Karpas-422 (cell line): ENCODE measurements around the gene ICAM5. TPM values are rescaled to one million over a fixed set of nuclear protein-coding genes. Genes with fewer than 3 reads are reported as not detected.
A peak's percentile ranks its signal among the peaks of the same experiment; 100 is the strongest.

Experiments
- DNase-seq: peaks from one replicate; pipeline ENCODE4 v3.0.0-alpha.2; 2015
- H2AFZ ChIP-seq: fragments of 200-600 bp; sonication (generic); 2 replicates; pipeline ENCODE4 v1.6.1; 2014; ENCODE audit warnings: antibody characterized with exemption, low read length, mixed read lengths
- H3K27ac ChIP-seq: fragments of 200-600 bp; sonication (generic); 2 replicates; pipeline ENCODE4 v1.5.1; 2014; ENCODE audit warnings: mild to moderate bottlenecking, low read length, moderate library complexity
- H3K27me3 ChIP-seq: fragments of 200-600 bp; sonication (generic); 2 replicates; pipeline ENCODE4 v1.6.1; 2014; ENCODE audit warnings: low read length, mixed read lengths
- H3K36me3 ChIP-seq: fragments of 200-600 bp; sonication (generic); 2 replicates; pipeline ENCODE4 v1.6.1; 2014; ENCODE audit warnings: low read length, mixed read lengths; ENCODE audit not compliant: insufficient read depth
- H3K4me1 ChIP-seq: fragments of 200-600 bp; sonication (generic); 2 replicates; pipeline ENCODE4 v1.6.1; 2014; ENCODE audit warnings: mild to moderate bottlenecking, low read length, mixed read lengths
- H3K4me2 ChIP-seq: fragments of 200-600 bp; sonication (generic); 2 replicates; pipeline ENCODE4 v1.6.1; 2014; ENCODE audit warnings: low read length, low read depth, mild to moderate bottlenecking; ENCODE audit not compliant: poor library complexity, severe bottlenecking
- H3K4me3 ChIP-seq: fragments of 200-600 bp; sonication (generic); 2 replicates; pipeline ENCODE4 v1.5.1; 2014; ENCODE audit warnings: mild to moderate bottlenecking, antibody characterized with exemption, low read length, mixed read lengths
- H3K79me2 ChIP-seq: fragments of 200-600 bp; sonication (generic); 2 replicates; pipeline ENCODE4 v1.6.1; 2014; ENCODE audit warnings: mild to moderate bottlenecking, low read length, mixed read lengths
- H3K9ac ChIP-seq: fragments of 200-600 bp; sonication (generic); 2 replicates; pipeline ENCODE4 v1.6.0; 2014; ENCODE audit warnings: low read length
- H3K9me2 ChIP-seq: fragments of 200-600 bp; sonication (generic), shearing (Covaris generic); replicated peaks from 2 replicates; pipeline ENCODE4 v1.6.0; 2014; ENCODE audit warnings: mild to moderate bottlenecking, low read length, moderate library complexity; ENCODE audit not compliant: insufficient read depth
- H3K9me3 ChIP-seq: fragments of 300-700, 200-600 bp; sonication (generic); 2 replicates; pipeline ENCODE4 v1.6.1; 2014; ENCODE audit warnings: low read length, mixed read lengths
- H4K20me1 ChIP-seq: fragments of 200-600 bp; sonication (generic); 2 replicates; pipeline ENCODE4 v1.6.1; 2014; ENCODE audit warnings: mild to moderate bottlenecking, antibody characterized with exemption, low read length, low read depth; ENCODE audit not compliant: insufficient read depth
- small RNA-seq: library from RNA; depleted of rRNA; stranded (forward); fragments of <200 nt; gene quantifications from one replicate; pipeline ENCODE3, GENCODE V24; 2014
- total RNA-seq: library from RNA; depleted of rRNA; stranded (reverse); fragments of >200 nt; shearing (Covaris generic); gene quantifications from 2 replicates; pipeline ENCODE4 v1.2.3, GENCODE V29; 2014; ENCODE audit warnings: low replicate concordance; rRNA removed

Gene ICAM5
- total RNA-seq, 1 experiment from 2014 or later: 4.5 TPM

DNA sequence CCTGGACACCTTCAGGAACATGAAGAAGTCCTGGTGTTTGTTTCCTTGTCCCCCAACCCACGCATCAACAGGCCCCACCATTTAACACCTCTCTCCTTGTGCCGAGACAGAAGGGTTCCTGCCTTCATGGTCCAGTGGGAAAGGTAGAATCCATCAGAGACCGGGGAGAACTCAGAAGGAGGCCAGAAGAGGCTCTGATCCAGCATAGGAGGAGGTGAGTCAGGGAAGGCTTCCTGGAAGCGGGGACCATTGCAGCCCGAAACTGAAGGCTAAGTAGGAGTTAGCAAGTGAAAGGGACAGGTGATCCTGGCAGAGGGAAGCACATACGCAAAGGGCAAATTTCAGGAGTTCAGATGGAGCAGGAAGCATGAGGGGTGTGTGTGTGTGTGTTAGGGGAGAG is 49.2 kb downstream of the ICAM5 start:
- Histone ChIP-seq H3K27ac (peak overlapping the region; percentile 57; the same call in 1 of the 2 replicates), H3K4me3 (peak overlapping the region; percentile 89), H3K4me1 (peaks cover 38% of the 10 kb centered on the region), H3K9ac (peak overlapping the region; percentile 86), H3K36me3 (no peaks in the 10 kb centered on the region), H4K20me1 (no peaks in the 10 kb centered on the region), H3K79me2 (peaks cover 19% of the 10 kb centered on the region), H2AFZ (peak overlapping the region; percentile 95), H3K4me2 (peak overlapping the region; percentile 91), H3K27me3 (no peaks in the 10 kb centered on the region), H3K9me2 (no peaks in the 10 kb centered on the region), H3K9me3 (no peaks in the 10 kb centered on the region)
- DNase-seq: no peak

DNA sequence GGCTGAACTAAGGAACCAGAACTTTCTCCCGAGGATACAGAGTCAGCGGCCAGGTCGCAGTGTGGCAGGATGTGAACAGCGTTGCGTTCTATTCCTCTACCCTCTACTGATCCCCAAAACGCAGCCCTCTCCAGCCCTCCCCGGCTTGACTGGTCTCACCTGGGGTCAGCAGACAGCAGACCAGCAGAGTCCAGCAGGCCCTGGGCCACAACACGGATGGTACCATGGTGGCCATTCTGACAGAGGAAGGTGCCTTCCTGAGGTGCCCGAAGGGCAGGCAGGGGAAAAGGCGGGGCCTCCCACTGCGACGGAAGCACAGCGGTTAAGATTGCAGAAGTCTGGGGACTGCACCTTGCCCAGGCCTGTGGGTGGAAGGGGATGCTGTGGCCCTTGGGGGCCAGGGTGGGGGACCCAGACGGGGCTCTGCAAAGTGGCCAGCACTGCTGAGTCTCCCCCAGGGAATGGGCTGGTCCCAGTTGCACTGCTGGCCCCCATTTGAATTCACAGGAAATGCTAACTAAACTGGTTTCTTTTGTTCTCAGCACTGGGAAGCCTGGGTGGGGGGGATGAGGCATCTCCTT is 49.7 kb downstream of the ICAM5 start, which contains the start of gene ICAM3:
TSS of gene ICAM3 (minus strand) at position 245 of the 581 bp plus-strand sequence. CDS start at position 235, 10 bp downstream.
- Histone ChIP-seq H3K4me2 (peak within 1 kb of the TSS; percentile 91), H3K9me3 (no peaks in the 10 kb centered on the region), H3K9me2 (no peaks in the 10 kb centered on the region), H3K27ac (peak within 1 kb of the TSS; percentile 57), H4K20me1 (no peaks in the 10 kb centered on the region), H3K9ac (peak within 1 kb of the TSS; percentile 86), H3K4me3 (peak within 1 kb of the TSS; percentile 89), H3K36me3 (no peaks in the 10 kb centered on the region), H3K27me3 (no peaks in the 10 kb centered on the region), H3K4me1 (peaks cover 33% of the 10 kb centered on the region), H3K79me2 (peaks cover 13% of the 10 kb centered on the region), H2AFZ (peak within 1 kb of the TSS; percentile 95)
- DNase-seq: peak; percentile 87

DNA sequence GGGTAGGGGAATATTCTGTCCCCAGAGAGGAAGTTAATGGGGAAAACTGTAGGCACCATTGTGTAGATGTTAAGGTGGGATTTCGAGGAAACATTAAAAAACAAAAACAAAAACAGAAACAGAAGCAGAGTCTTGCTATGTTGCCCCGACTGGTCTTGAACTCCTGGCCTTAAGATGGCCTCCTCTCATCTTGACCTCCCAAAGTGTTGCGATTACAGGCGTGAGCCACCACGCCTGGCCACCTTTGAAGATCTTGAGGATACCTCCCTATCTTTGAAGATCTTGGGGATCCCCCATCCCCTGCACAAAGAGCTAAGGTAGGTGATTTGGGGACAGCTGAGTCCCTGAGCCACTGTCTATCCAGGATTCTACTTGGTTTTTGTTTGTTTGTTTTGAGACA is 50.2 kb downstream of the ICAM5 start:
- no peaks in the 10 kb centered on the region for H3K27me3 ChIP-seq
- H3K36me3 ChIP-seq: no peaks in the 10 kb centered on the region
- H3K9me3 ChIP-seq: no peaks in the 10 kb centered on the region
- H3K4me1 ChIP-seq: peaks cover 28% of the 10 kb centered on the region
- H3K9ac ChIP-seq: peak overlapping the region; percentile 86
- H3K4me3 ChIP-seq: peak overlapping the region; percentile 89
- peaks cover 11% of the 10 kb centered on the region for H3K79me2 ChIP-seq
- no peaks in the 10 kb centered on the region for H3K9me2 ChIP-seq
- no peaks in the 10 kb centered on the region for H4K20me1 ChIP-seq
- peak overlapping the region; percentile 95 for H2AFZ ChIP-seq
- H3K4me2 ChIP-seq: peak overlapping the region; percentile 91
- peak overlapping the region; percentile 57 for H3K27ac ChIP-seq
- no peak for DNase-seq

DNA sequence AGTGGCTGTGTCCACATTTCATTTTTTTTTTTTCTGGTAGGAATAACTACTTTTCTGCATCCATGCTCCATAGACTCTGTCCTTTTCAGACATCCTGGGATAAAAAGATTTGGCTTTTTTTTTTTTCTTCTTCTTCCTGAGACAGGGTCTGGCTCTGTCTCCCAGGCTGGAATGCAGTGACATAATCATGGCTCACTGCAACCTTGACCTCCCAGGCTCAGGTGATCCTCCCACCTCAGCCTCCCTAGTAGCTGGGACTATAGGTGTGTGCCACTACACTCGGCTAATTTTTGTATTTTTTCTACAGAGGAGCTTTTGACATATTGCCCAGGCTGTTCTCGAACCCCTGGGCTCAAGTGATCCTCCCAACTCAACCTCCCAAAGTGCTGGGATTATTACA is 53.7 kb downstream of the ICAM5 start:
- Histone ChIP-seq H3K9me2 (no peaks in the 10 kb centered on the region), H3K79me2 (peaks cover 8% of the 10 kb centered on the region), H3K27me3 (no peaks in the 10 kb centered on the region), H3K9me3 (no peaks in the 10 kb centered on the region), H3K4me2 (no peak overlapping the region), H3K4me3 (no peak overlapping the region), H4K20me1 (no peaks in the 10 kb centered on the region), H2AFZ (no peak overlapping the region), H3K36me3 (no peaks in the 10 kb centered on the region), H3K27ac (no peak overlapping the region), H3K9ac (no peak overlapping the region), H3K4me1 (peaks cover 14% of the 10 kb centered on the region)
- DNase-seq: no peak

DNA sequence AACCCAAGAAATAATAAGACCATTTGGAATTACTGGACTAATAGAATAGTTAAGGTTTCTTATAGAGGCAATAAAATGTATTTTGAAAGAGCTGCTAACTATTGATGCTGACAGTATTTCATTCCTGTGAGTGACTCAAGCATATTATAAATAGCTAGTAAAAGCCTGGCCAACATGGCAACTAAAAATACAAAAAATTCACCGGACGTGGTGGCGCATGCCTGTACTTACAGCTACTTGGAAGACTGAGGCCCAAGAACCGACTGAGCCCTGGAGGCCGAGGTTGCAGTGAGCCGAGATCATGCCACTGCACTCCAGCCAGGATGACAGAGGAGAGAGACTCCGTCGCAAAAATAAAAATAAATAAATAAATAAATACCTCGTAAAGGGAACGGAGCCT is 55.0 kb downstream of the ICAM5 start:
- no peak overlapping the region for H3K9ac ChIP-seq
- H3K4me3 ChIP-seq: no peak overlapping the region
- H3K9me2 ChIP-seq: no peaks in the 10 kb centered on the region
- H2AFZ ChIP-seq: no peak overlapping the region
- H3K79me2 ChIP-seq: no peaks in the 10 kb centered on the region
- H3K27ac ChIP-seq: no peak overlapping the region
- no peak for DNase-seq
- no peak overlapping the region for H3K4me2 ChIP-seq
- no peaks in the 10 kb centered on the region for H3K36me3 ChIP-seq
- H3K27me3 ChIP-seq: no peaks in the 10 kb centered on the region
- no peaks in the 10 kb centered on the region for H4K20me1 ChIP-seq
- H3K4me1 ChIP-seq: peaks cover 3% of the 10 kb centered on the region
- H3K9me3 ChIP-seq: no peaks in the 10 kb centered on the region

Small RNAs within 50 kb of the gene (small RNA-seq; reads per million reads assigned to genes)
- gene AC011511.1 (not detected), gene AC011511.4 (not detected)

Other genes starting within 250 kb of the ICAM5 start
- 29.0 and 55.3 TPM in 2 replicates for gene SHFL, start 203.6 kb upstream of the ICAM5 start, total RNA-seq
- 7.3 and 8.3 TPM in 2 replicates for gene ANGPTL6, start 187.3 kb upstream of the ICAM5 start, total RNA-seq
- gene PPAN, start 183.6 kb upstream of the ICAM5 start, total RNA-seq: 30.4 and 77.1 TPM in 2 replicates
- gene P2RY11, start 178.3 kb upstream of the ICAM5 start, total RNA-seq: 1.7 and 6.1 TPM in 2 replicates
- gene EIF3G, start 170.1 kb upstream of the ICAM5 start, total RNA-seq: 281 and 602 TPM in 2 replicates
- gene DNMT1, start 95.0 kb upstream of the ICAM5 start, total RNA-seq: 94.9 and 145 TPM in 2 replicates
- 65.1 and 67.6 TPM in 2 replicates for gene S1PR2, start 58.6 kb upstream of the ICAM5 start, total RNA-seq
- gene MRPL4, start 37.7 kb upstream of the ICAM5 start, total RNA-seq: 78.6 and 136 TPM in 2 replicates
- gene ICAM1, start 18.8 kb upstream of the ICAM5 start, total RNA-seq: 1.8 and 5.1 TPM in 2 replicates
- gene ICAM4, start 3.0 kb upstream of the ICAM5 start, total RNA-seq: not detected in 2 replicates
- 5.3 and 7.1 TPM in 2 replicates for gene ZGLP1, start 19.9 kb downstream of the ICAM5 start, total RNA-seq
- 11.9 and 23.2 TPM in 2 replicates for gene FDX2, start 26.1 kb downstream of the ICAM5 start, total RNA-seq
- 13.2 and 19.6 TPM in 2 replicates for gene RAVER1, start 43.6 kb downstream of the ICAM5 start, total RNA-seq
- gene ICAM3, start 49.7 kb downstream of the ICAM5 start, total RNA-seq: 92.1 and 206 TPM in 2 replicates
- 108 and 158 TPM in 2 replicates for gene TYK2, start 90.6 kb downstream of the ICAM5 start, total RNA-seq
- gene CDC37, start 113.6 kb downstream of the ICAM5 start, total RNA-seq: 86.3 and 225 TPM in 2 replicates
- 2.6 and 2.9 TPM in 2 replicates for gene PDE4A, start 130.6 kb downstream of the ICAM5 start, total RNA-seq
- gene KEAP1, start 213.4 kb downstream of the ICAM5 start, total RNA-seq: 25.0 and 53.9 TPM in 2 replicates
- not detected in 2 replicates for gene S1PR5, start 227.5 kb downstream of the ICAM5 start, total RNA-seq